Upper lobe of left lung (tissue), 4 donors: Measurements from ENCODE around the gene ARHGAP24.

Source experiments
- EP300 ChIP-seq, 4 donors: sonication (generic); formaldehyde crosslinking; IDR thresholded peaks; one replicate each; pipeline ENCODE4 v1.5.1; 2017; ENCODE audit warnings: antibody characterized with exemption in 4 of 4, control low read depth in 2 of 4
- POLR2A ChIP-seq, 4 donors: fragments of 450-650 bp; IDR thresholded peaks; one replicate each; pipeline ENCODE4 v1.5.1; 2016 to 2017; ENCODE audit warnings: antibody characterized with exemption in 4 of 4, mild to moderate bottlenecking in 2 of 4
- TF ChIP-seq, protein P1 (sequence below), 6 experiments: fragments of 450-650 bp in 4 of 6; fragments of 200-600 bp in 2 of 6; sonication (generic) in 2 of 6; IDR thresholded peaks; one replicate each; pipeline ENCODE4 v1.5.1; 2016 to 2019; ENCODE audit warnings: antibody characterized with exemption in 6 of 6

DNA sequence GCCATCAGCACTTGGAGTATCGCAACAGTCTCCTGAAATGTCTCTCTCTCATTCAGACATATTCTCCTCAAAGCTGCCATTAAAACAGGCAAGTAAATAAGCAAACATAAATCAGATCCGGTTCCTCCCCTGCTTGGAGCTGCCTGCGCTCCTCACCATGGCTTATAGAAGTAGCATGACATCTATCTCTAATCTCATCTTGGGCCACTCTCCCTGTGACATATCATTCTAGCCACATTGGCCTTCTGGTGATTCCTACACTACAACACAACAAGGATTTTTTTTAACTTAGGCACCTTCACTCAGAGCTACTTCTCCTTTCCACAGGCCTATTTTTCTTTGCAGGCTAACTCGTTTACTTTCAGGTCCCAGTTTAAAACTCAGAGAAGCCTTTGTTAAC is 387.9 kb downstream of the ARHGAP24 start:
- TF ChIP-seq, protein P1, sequence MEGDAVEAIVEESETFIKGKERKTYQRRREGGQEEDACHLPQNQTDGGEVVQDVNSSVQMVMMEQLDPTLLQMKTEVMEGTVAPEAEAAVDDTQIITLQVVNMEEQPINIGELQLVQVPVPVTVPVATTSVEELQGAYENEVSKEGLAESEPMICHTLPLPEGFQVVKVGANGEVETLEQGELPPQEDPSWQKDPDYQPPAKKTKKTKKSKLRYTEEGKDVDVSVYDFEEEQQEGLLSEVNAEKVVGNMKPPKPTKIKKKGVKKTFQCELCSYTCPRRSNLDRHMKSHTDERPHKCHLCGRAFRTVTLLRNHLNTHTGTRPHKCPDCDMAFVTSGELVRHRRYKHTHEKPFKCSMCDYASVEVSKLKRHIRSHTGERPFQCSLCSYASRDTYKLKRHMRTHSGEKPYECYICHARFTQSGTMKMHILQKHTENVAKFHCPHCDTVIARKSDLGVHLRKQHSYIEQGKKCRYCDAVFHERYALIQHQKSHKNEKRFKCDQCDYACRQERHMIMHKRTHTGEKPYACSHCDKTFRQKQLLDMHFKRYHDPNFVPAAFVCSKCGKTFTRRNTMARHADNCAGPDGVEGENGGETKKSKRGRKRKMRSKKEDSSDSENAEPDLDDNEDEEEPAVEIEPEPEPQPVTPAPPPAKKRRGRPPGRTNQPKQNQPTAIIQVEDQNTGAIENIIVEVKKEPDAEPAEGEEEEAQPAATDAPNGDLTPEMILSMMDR (IDR thresholded peaks at IDR 0.05), result no peak
- no peak for TF ChIP-seq POLR2A (IDR thresholded peaks at IDR 0.05)
- no peak for TF ChIP-seq EP300 (IDR thresholded peaks at IDR 0.05)
